Measurements from ENCODE around the gene PLEKHB2. TPM values are rescaled to one million over a fixed set of nuclear protein-coding genes. Genes with fewer than 3 reads are reported as not detected.

Gene PLEKHB2
- total and polyA plus RNA-seq, 2 of the 8 experiments (the other 6 are each of a cell fraction or from before 2014, with no cell fraction given) = 42.4 to 54.8 TPM

- TF ChIP-seq CHD7 (IDR thresholded peaks at IDR 0.05; ENCODE audit: insufficient replicate concordance, low read length) (no peak), TBP (IDR thresholded peaks at IDR 0.05; ENCODE audit: low read depth, low read length) (no peak), KDM4A (IDR thresholded peaks at IDR 0.05; ENCODE audit: low read depth, low read length, severe bottlenecking) (peak; percentile 91), GTF2F1 (IDR thresholded peaks at IDR 0.05; ENCODE audit: borderline replicate concordance, low read depth, low read length) (no peak), CBX5 (IDR thresholded peaks at IDR 0.05; ENCODE audit: low read depth, low read length) (no peak), NRF1 (IDR thresholded peaks at IDR 0.05; ENCODE audit: low read depth, low read length) (peak; percentile 92), JUND (IDR thresholded peaks at IDR 0.05; ENCODE audit: low read length) (no peak), SIRT6 (IDR thresholded peaks at IDR 0.05; ENCODE audit: low read length) (no peak), TEAD4 (IDR thresholded peaks at IDR 0.05; ENCODE audit: low read depth, low read length) (no peak), EGR1 (IDR thresholded peaks at IDR 0.05; ENCODE audit: borderline replicate concordance, low read depth, low read length) (no peak), SUZ12 (IDR thresholded peaks at IDR 0.05; ENCODE audit: low read length) (no peak)
Measured at GRCh38 chr2:131105156-131105949, at the start of gene PLEKHB2 (continued).
